SU-DHL-6 (cell line): Measurements from ENCODE around the gene PGPEP1.

Experiments used
- H2AFZ ChIP-seq: fragments of 200-600 bp; sonication (generic); 2 replicates; pipeline ENCODE4 v1.6.1; 2014; ENCODE audit warnings: low read depth, mild to moderate bottlenecking, moderate library complexity, mixed read lengths, antibody characterized with exemption, low read length; ENCODE audit not compliant: severe bottlenecking
- H3F3A ChIP-seq: fragments of 200-600 bp; shearing (Covaris generic); 2 replicates; pipeline ENCODE4 v1.6.0; 2016; ENCODE audit warnings: antibody characterized with exemption, mild to moderate bottlenecking; ENCODE audit not compliant: insufficient read depth
- H3K27ac ChIP-seq: fragments of 200-600 bp; sonication (generic); 2 replicates; pipeline ENCODE4 v1.5.1; 2016; ENCODE audit warnings: low read depth, mild to moderate bottlenecking, low read length, moderate library complexity, mixed read lengths
- H3K27me3 ChIP-seq: fragments of 200-600 bp; sonication (generic), shearing (Covaris generic); 2 replicates; pipeline ENCODE4 v1.6.0; 2014; ENCODE audit warnings: mild to moderate bottlenecking, low read length
- H3K36me3 ChIP-seq: fragments of 200-600 bp; sonication (generic); 2 replicates; pipeline ENCODE4 v1.6.1; 2014; ENCODE audit warnings: mild to moderate bottlenecking, low read length, mixed read lengths
- H3K4me2 ChIP-seq: fragments of 300-600, 200-600 bp; shearing (Covaris generic), sonication (generic); 2 replicates; pipeline ENCODE4 v1.6.0; 2014; ENCODE audit warnings: low read length, low read depth, mild to moderate bottlenecking; ENCODE audit not compliant: poor library complexity, severe bottlenecking
- H3K4me3 ChIP-seq: fragments of 200-600 bp; sonication (generic); 2 replicates; pipeline ENCODE4 v1.5.1; 2014; ENCODE audit warnings: antibody characterized with exemption, low read length, mild to moderate bottlenecking, mixed read lengths; ENCODE audit not compliant: insufficient read depth, poor library complexity, severe bottlenecking
- H3K79me2 ChIP-seq: fragments of 200-600 bp; sonication (generic); 2 replicates; pipeline ENCODE4 v1.6.1; 2014; ENCODE audit warnings: mild to moderate bottlenecking, low read length, moderate library complexity; ENCODE audit not compliant: insufficient read depth
- H3K9ac ChIP-seq: fragments of 200-600 bp; sonication (generic); 2 replicates; pipeline ENCODE4 v1.7.0; 2014; ENCODE audit warnings: mild to moderate bottlenecking, low read length
- H3K9me2 ChIP-seq: fragments of 200-600 bp; sonication (generic); replicated peaks from 2 replicates; pipeline ENCODE4 v1.6.1; 2014; ENCODE audit warnings: low read length; ENCODE audit not compliant: insufficient read depth
- H3K9me3 ChIP-seq: fragments of 200-600 bp; sonication (generic); 2 replicates; pipeline ENCODE4 v1.6.1; 2014; ENCODE audit warnings: low read length, mixed read lengths; ENCODE audit not compliant: insufficient read depth
- H4K20me1 ChIP-seq: fragments of 200-600 bp; sonication (generic); 2 replicates; pipeline ENCODE4 v1.6.1; 2014; ENCODE audit warnings: low read depth, mild to moderate bottlenecking, antibody characterized with exemption, low read length, moderate library complexity, mixed read lengths
- CTCF ChIP-seq: fragments of 200-600 bp; sonication (generic); IDR thresholded peaks from one replicate; pipeline ENCODE4 v1.5.1; 2017; ENCODE audit warnings: antibody characterized with exemption, mild to moderate bottlenecking, low read length, moderate library complexity; ENCODE audit not compliant: insufficient read depth, poor library complexity, severe bottlenecking
- EZH2phosphoT487 ChIP-seq: fragments of 200-600 bp; sonication (generic), shearing (Covaris generic); conservative IDR thresholded peaks from 2 replicates; pipeline ENCODE4 v1.6.1; 2018; ENCODE audit warnings: mild to moderate bottlenecking, antibody characterized with exemption, low read length, moderate library complexity, mixed read lengths

PGPEP1 gene

DNA sequence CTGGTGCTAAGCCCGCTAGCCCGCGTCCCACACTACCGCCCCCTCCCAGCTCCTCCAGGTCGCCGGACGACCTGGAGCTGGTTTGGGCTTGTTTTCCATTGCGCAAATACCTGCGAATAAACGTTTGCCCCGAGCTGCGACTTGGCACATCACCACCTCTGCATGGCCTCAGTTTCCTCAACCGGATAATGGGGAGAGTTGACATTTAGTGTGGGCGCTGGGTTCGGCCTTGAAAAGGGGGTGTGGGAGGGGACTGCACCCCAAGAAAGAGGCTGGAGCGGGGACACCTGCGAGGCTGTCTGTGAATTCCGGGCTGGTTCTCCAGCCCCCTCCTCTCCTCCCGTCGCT lies 48.0 kb upstream of the PGPEP1 start:
- peak overlapping the region; percentile 63 for H3K4me2 ChIP-seq
- H3K4me3 ChIP-seq = peak overlapping the region; percentile 53
- no peak for TF ChIP-seq CTCF
- no peak for TF ChIP-seq EZH2phosphoT487
- H3K9me2 ChIP-seq = no peaks in the 10 kb centered on the region
- no peaks in the 10 kb centered on the region for H3K36me3 ChIP-seq
- H3K9me3 ChIP-seq = no peaks in the 10 kb centered on the region
- H2AFZ ChIP-seq = peak overlapping the region; percentile 66
- no peaks in the 10 kb centered on the region for H4K20me1 ChIP-seq
- H3K79me2 ChIP-seq = no peaks in the 10 kb centered on the region
- H3F3A ChIP-seq = peaks cover 4% of the 10 kb centered on the region; the same call in 1 of the 2 replicates
- peak overlapping the region; percentile 57 for H3K9ac ChIP-seq
- no peaks in the 10 kb centered on the region for H3K27me3 ChIP-seq
- H3K27ac ChIP-seq = no peak overlapping the region

- no peak overlapping the region for H3K27ac ChIP-seq
- H4K20me1 ChIP-seq = no peaks in the 10 kb centered on the region
- no peaks in the 10 kb centered on the region for H3K27me3 ChIP-seq
- no peak overlapping the region for H2AFZ ChIP-seq
- peak overlapping the region; percentile 63 for H3K4me2 ChIP-seq
- H3K36me3 ChIP-seq = no peaks in the 10 kb centered on the region
- H3K4me3 ChIP-seq = peak overlapping the region; percentile 53
- no peaks in the 10 kb centered on the region for H3K79me2 ChIP-seq
- no peaks in the 10 kb centered on the region for H3K9me2 ChIP-seq
- peak overlapping the region; percentile 57; the same call in 1 of the 2 replicates for H3K9ac ChIP-seq
- H3F3A ChIP-seq = peaks cover 4% of the 10 kb centered on the region; the same call in 1 of the 2 replicates
- no peaks in the 10 kb centered on the region for H3K9me3 ChIP-seq
- TF ChIP-seq EZH2phosphoT487 (no peak), CTCF (no peak)
Observed at GRCh38 chr19:18292810-18293641, 47.4 kb upstream of the PGPEP1 start.

- no peaks in the 10 kb centered on the region for H3K79me2 ChIP-seq
- no peaks in the 10 kb centered on the region for H3K27me3 ChIP-seq
- peaks cover 4% of the 10 kb centered on the region; the same call in 1 of the 2 replicates for H3F3A ChIP-seq
- no peak overlapping the region for H2AFZ ChIP-seq
- H3K9me3 ChIP-seq = no peaks in the 10 kb centered on the region
- H3K4me2 ChIP-seq = no peak overlapping the region
- H3K9me2 ChIP-seq = no peaks in the 10 kb centered on the region
- H3K4me3 ChIP-seq = no peak overlapping the region
- no peak overlapping the region for H3K9ac ChIP-seq
- TF ChIP-seq EZH2phosphoT487 (no peak), CTCF (no peak)
- H3K36me3 ChIP-seq = no peaks in the 10 kb centered on the region
- H3K27ac ChIP-seq = no peak overlapping the region
- H4K20me1 ChIP-seq = no peaks in the 10 kb centered on the region
Observed at GRCh38 chr19:18293642-18294466, 46.5 kb upstream of the PGPEP1 start.
